ENCODE results near the gene SIRPG.

Gene SIRPG

DNA sequence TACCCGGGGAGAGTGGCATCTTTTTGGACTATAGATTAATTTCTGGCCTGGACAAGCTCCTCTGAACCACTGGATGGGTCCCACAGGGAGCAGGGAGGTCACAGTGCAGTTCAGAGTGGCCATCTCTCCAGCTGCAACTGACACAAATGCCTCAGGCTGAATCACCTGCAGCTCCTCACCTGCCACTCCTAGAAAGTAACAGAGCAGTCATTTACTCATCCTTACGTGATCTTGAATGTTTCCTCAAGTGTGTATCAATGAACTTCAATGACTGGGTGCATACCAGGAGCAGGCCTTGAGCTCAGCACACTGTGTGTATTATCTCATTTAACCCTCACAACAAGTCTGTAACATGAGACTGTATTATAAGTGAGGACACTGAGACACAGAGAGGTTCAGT is 40.0 kb upstream of the SIRPG start:
- Histone ChIP-seq H3K27ac (no peak overlapping the region), H3K36me3 (replicated peaks) (no peaks in the 10 kb centered on the region), H3K4me3 (ENCODE audit: low read depth, low read length) (no peak overlapping the region), H3K27me3 (replicated peaks) (no peaks in the 10 kb centered on the region)
- in situ Hi-C loops (cut with HindIII; ENCODE audit: low pct_ligation_motif_present, low sequenced_read_pairs) = no loop called here
- TF ChIP-seq, protein P1, sequence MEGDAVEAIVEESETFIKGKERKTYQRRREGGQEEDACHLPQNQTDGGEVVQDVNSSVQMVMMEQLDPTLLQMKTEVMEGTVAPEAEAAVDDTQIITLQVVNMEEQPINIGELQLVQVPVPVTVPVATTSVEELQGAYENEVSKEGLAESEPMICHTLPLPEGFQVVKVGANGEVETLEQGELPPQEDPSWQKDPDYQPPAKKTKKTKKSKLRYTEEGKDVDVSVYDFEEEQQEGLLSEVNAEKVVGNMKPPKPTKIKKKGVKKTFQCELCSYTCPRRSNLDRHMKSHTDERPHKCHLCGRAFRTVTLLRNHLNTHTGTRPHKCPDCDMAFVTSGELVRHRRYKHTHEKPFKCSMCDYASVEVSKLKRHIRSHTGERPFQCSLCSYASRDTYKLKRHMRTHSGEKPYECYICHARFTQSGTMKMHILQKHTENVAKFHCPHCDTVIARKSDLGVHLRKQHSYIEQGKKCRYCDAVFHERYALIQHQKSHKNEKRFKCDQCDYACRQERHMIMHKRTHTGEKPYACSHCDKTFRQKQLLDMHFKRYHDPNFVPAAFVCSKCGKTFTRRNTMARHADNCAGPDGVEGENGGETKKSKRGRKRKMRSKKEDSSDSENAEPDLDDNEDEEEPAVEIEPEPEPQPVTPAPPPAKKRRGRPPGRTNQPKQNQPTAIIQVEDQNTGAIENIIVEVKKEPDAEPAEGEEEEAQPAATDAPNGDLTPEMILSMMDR (IDR thresholded peaks at IDR 0.05; ENCODE audit: low read depth, low read length, missing control alignments) = no peak
- DNase-seq = no peak

GRCh38 chr20:1696521-1697209 is 39.1 kb upstream of the SIRPG start:
- no peaks in the 10 kb centered on the region for H3K27me3 ChIP-seq (replicated peaks)
- H3K36me3 ChIP-seq (replicated peaks) = no peaks in the 10 kb centered on the region
- H3K4me3 ChIP-seq (ENCODE audit: low read depth, low read length) = no peak overlapping the region
- H3K27ac ChIP-seq = no peak overlapping the region
- TF ChIP-seq, protein P1 (IDR thresholded peaks at IDR 0.05; ENCODE audit: low read depth, low read length, missing control alignments) = no peak
- in situ Hi-C loops (cut with HindIII; ENCODE audit: low pct_ligation_motif_present, low sequenced_read_pairs) = no loop called here
- no peak for DNase-seq

- in situ Hi-C loops (cut with HindIII; ENCODE audit: low pct_ligation_motif_present, low sequenced_read_pairs) = no loop called here
- Histone ChIP-seq H3K27ac (no peak overlapping the region), H3K4me3 (ENCODE audit: low read depth, low read length) (no peak overlapping the region), H3K36me3 (replicated peaks) (no peaks in the 10 kb centered on the region), H3K27me3 (replicated peaks) (no peaks in the 10 kb centered on the region)
- TF ChIP-seq, protein P1 (IDR thresholded peaks at IDR 0.05; ENCODE audit: low read depth, low read length, missing control alignments) = no peak
- no peak for DNase-seq
Observed at GRCh38 chr20:1694672-1695071, 37.1 kb upstream of the SIRPG start.

GRCh38 chr20:1693427-1693826 is 35.8 kb upstream of the SIRPG start:
- TF ChIP-seq, protein P1 (IDR thresholded peaks at IDR 0.05; ENCODE audit: low read depth, low read length, missing control alignments) = no peak
- in situ Hi-C loops (cut with HindIII; ENCODE audit: low pct_ligation_motif_present, low sequenced_read_pairs) = no loop called here
- Histone ChIP-seq H3K4me3 (ENCODE audit: low read depth, low read length) (no peak overlapping the region), H3K36me3 (replicated peaks) (no peaks in the 10 kb centered on the region), H3K27ac (no peak overlapping the region), H3K27me3 (replicated peaks) (no peaks in the 10 kb centered on the region)
- DNase-seq = no peak

DNA sequence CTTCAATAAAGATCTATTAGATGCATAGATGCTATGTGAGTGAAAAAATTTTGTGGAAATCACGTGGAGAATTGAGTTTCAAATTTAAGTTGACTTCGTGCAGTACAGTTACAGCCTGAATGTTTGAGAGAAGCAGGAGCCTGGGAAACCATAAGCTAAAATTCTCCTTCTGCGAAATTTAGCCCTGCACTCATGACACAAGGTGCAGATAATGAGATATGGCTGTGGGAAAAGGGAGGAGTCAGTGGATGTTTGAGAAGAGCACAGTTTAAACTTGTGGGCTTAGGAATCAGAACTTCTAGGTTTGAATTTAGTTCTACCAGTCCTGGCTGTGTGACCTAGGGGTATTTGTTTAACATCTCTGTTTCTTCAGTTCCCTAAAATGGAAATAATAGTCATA is 32.1 kb upstream of the SIRPG start:
- TF ChIP-seq, protein P1 (IDR thresholded peaks at IDR 0.05; ENCODE audit: low read depth, low read length, missing control alignments) = no peak
- no peaks in the 10 kb centered on the region for H3K36me3 ChIP-seq (replicated peaks)
- no peak overlapping the region for H3K27ac ChIP-seq
- H3K4me3 ChIP-seq (ENCODE audit: low read depth, low read length) = no peak overlapping the region
- DNase-seq = no peak
- in situ Hi-C loops (cut with HindIII; ENCODE audit: low pct_ligation_motif_present, low sequenced_read_pairs) = no loop called here
- no peaks in the 10 kb centered on the region for H3K27me3 ChIP-seq (replicated peaks)
